Epithelial cell of esophagus (primary cell): ENCODE data around the gene TRMU.
"Not testable (repeated sequence)": the region's sequence is repeated elsewhere in the genome, so short reads cannot be mapped to it uniquely, and the experiment has no call there.

Experiments
- DNase-seq: peaks from one replicate; pipeline ENCODE4 v3.0.0; 2010; ENCODE audit warnings: low read depth
- H3K4me3 ChIP-seq: 2 replicates; pipeline ENCODE4 v1.5.1; 2011; ENCODE audit warnings: mild to moderate bottlenecking, low read length, control low read depth
- CTCF ChIP-seq: IDR thresholded peaks from 2 replicates; pipeline ENCODE4 v1.5.1; 2011; ENCODE audit warnings: low read depth, mild to moderate bottlenecking, low read length, control low read depth, inconsistent platforms; ENCODE audit not compliant: insufficient read depth; ENCODE audit errors: missing control alignments

Gene TRMU

GRCh38 chr22:46303347-46303965, 32.1 kb upstream of the TRMU start:
- DNase-seq = peak; percentile 30
- no peak for TF ChIP-seq CTCF
- no peak overlapping the region for H3K4me3 ChIP-seq

- no peak for TF ChIP-seq CTCF
- peak; percentile 23 for DNase-seq
- no peak overlapping the region for H3K4me3 ChIP-seq
These were observed 27.1 kb upstream of the TRMU start for GRCh38 chr22:46308283-46308988.

- no peak for DNase-seq
- no peak overlapping the region for H3K4me3 ChIP-seq
- TF ChIP-seq CTCF = no peak
These were observed 25.9 kb upstream of the TRMU start for GRCh38 chr22:46309526-46310085.

GRCh38 chr22:46312056-46312455, 23.5 kb upstream of the TRMU start:
- TF ChIP-seq CTCF = no peak
- H3K4me3 ChIP-seq = no peak overlapping the region
- DNase-seq = no peak

GRCh38 chr22:46312848-46313247, 22.7 kb upstream of the TRMU start:
- DNase-seq, H3K4me3 ChIP-seq: not testable (repeated sequence)

- TF ChIP-seq CTCF = no peak
- H3K4me3 ChIP-seq = no peak overlapping the region
- DNase-seq = no peak
These were observed 19.5 kb upstream of the TRMU start for GRCh38 chr22:46315976-46316375.

- H3K4me3 ChIP-seq = no peak overlapping the region
- no peak for DNase-seq
- TF ChIP-seq CTCF = no peak
These were observed 17.9 kb upstream of the TRMU start for GRCh38 chr22:46317646-46318045.
